Activated CD4-positive, alpha-beta T cell treated with anti-CD3 and anti-CD28 coated beads, Interleukin-2, amount 10 ng/mL, durations not matched to agents 24 days and 14 days (primary cell): ENCODE data around the gene RAD51B. TPM values are rescaled to one million over a fixed set of nuclear protein-coding genes. Genes with fewer than 3 reads are reported as not detected.
"Not testable (repeated sequence)": the region's sequence is repeated elsewhere in the genome, so short reads cannot be mapped to it uniquely, and the experiment has no call there.

Source experiments
- DNase-seq: peaks from one replicate; pipeline ENCODE4 v3.0.0; 2022
- H3K27ac Mint-ChIP-seq: one replicate; pipeline ENCODE4 v1.8.0; 2022; ENCODE audit warnings: mild to moderate bottlenecking, mixed read lengths
- H3K27me3 Mint-ChIP-seq: one replicate; pipeline ENCODE4 v1.8.0; 2022; ENCODE audit warnings: mixed read lengths
- H3K36me3 Mint-ChIP-seq: one replicate; pipeline ENCODE4 v1.8.0; 2022; ENCODE audit warnings: low read depth, mild to moderate bottlenecking, mixed read lengths
- H3K4me1 Mint-ChIP-seq: one replicate; pipeline ENCODE4 v1.8.0; 2021; ENCODE audit warnings: mixed read lengths
- H3K4me3 Mint-ChIP-seq: one replicate; pipeline ENCODE4 v1.8.0; 2022; ENCODE audit warnings: mild to moderate bottlenecking, moderate library complexity, mixed read lengths
- H3K9me3 Mint-ChIP-seq: one replicate; pipeline ENCODE4 v1.8.0; 2021; ENCODE audit warnings: mixed read lengths
- intact Hi-C: fragments of 100-400 bp; cut with micrococcal nuclease; formaldehyde crosslinking; loops from one replicate; pipeline ENCODE4 v1.15.1; 2023
- total RNA-seq: library from RNA; stranded (reverse); gene quantifications from 2 replicates; pipeline ENCODE4 v1.2.3, GENCODE V29; 2022

RAD51B gene
- total RNA-seq, 1 donor from 2014 or later: 29.3 TPM

DNA sequence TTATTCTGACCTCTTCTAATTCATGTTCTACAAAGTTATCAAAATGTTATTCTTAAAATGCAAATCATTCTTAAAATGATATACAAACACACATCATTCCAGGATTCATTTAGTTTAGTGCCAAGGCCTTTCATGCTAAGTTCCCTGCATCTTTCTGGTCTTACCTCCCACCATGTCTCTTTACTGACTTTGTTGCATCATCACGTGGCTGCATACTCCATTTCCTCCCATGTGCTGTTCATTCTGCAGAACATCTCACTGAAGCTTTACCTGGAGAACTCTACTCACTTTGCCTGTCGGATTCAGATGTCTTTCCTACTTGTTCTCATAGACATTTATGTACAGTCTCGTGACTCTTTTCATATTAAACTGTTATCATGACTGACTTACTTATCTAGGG is 278.1 kb downstream of the RAD51B start:
- no peak for DNase-seq
- Mint-ChIP-seq H3K27me3 (no peaks in the 10 kb centered on the region), H3K9me3 (peaks cover 23% of the 10 kb centered on the region), H3K36me3 (peaks cover 11% of the 10 kb centered on the region), H3K4me3 (no peak overlapping the region), H3K4me1 (no peaks in the 10 kb centered on the region), H3K27ac (no peak overlapping the region)
- intact Hi-C loops: no loop called here

DNA sequence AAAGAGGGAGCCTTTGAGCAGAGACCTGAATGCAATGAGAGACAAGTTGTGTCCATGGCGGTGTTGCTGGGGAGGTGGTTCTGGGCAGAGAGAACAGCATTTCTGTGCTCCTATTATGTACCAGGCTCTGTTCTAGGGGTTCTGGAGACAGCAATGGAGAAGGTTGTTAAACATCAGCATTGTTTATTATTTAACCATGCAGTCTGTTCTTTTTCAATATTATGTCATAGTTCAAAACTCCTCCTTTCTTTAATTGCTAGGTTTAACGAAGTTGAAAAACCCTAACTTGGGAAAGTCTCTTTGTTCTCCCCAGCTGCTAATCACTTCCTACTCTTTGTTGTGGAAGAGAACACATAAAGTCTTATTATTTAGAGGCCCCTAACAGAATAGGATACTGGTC is 279.3 kb downstream of the RAD51B start:
- Mint-ChIP-seq H3K27ac (no peak overlapping the region), H3K27me3 (no peaks in the 10 kb centered on the region), H3K9me3 (peaks cover 22% of the 10 kb centered on the region), H3K36me3 (peaks cover 11% of the 10 kb centered on the region), H3K4me1 (no peaks in the 10 kb centered on the region), H3K4me3 (no peak overlapping the region)
- DNase-seq: no peak
- intact Hi-C loops: no loop called here

DNA sequence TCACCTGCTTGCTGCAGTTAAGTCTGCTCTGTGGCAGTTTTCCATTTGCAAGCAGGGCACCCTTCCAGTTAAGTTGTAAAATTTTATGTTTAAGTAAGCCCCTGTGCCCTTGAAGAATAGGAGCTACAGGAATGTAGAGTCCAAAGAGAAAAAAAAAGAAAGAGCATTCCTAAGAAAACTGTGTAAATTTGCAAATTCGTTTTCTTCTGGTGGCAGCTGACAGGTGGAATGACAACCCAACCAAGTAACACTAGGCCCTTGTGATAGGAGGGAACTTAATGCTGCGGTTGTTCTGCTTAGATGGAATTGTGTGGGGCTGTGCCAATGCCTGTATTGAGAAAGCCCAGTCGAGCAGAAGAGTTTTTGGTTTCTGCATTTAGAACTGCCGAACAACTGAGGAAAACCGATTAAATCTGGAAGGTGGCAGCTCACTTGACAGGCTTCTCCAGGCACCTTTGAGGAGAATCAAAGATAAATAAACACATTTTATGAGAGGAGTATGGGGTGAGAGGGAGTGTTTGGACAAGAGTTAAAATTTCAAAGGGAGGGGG is 280.0 kb downstream of the RAD51B start:
- H3K4me1 Mint-ChIP-seq: no peaks in the 10 kb centered on the region
- H3K27me3 Mint-ChIP-seq: no peaks in the 10 kb centered on the region
- H3K27ac Mint-ChIP-seq: no peak overlapping the region
- intact Hi-C loops: no loop called here
- H3K36me3 Mint-ChIP-seq: peaks cover 11% of the 10 kb centered on the region
- H3K9me3 Mint-ChIP-seq: peaks cover 24% of the 10 kb centered on the region
- DNase-seq: no peak
- no peak overlapping the region for H3K4me3 Mint-ChIP-seq

DNA sequence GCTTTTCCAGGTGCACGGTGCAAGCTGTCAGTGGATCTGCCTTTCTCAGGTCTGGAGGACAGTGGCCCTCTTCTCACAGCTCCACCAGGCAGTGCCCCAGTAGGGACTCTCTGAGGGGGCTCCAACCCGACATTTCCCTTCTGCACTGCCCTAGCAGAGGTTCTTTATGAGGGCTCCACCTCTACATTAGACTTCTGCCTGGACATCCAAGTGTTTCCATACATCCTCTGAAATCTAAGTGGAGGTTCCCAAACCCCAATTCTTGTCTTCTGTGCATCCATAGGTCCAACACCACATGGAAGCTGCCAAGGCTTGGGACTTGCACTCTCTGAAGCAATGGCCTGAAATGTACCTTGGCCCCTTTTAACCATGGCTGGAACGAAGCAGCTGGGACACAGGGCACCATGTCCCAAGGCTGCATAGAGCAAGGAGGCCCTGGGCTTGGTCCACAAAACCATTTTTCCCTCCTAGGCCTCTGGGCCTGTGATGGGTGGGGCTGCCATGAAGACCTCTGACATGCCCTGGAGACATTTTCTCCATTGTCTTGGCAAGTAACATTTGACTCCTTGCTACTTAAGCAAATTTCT is 282.2 kb downstream of the RAD51B start:
- H3K4me1 Mint-ChIP-seq, DNase-seq, H3K27me3 Mint-ChIP-seq, H3K4me3 Mint-ChIP-seq, intact Hi-C loops, H3K27ac Mint-ChIP-seq: not testable (repeated sequence)
- peaks cover 11% of the 10 kb centered on the region for H3K36me3 Mint-ChIP-seq
- peaks cover 20% of the 10 kb centered on the region for H3K9me3 Mint-ChIP-seq

DNA sequence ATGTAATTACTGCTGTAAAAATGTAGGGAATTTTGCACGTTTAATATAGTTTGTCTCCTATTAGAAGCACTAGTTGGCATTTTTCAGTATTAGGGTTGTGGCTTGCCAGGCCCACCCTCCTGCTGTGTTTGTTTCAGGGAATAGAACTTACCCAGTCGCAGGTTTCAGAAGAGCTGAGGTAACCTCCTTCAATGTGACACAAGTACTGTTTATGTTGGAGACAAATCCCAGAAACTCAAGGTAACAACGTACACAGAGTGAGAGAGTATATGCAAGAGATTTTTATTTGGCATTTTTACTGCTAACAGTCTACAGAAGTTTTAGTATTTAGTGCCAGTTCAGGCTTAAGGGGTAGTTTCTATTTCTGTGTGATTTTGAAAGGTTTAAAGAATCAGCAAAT is 284.3 kb downstream of the RAD51B start:
- Mint-ChIP-seq H3K27ac (no peak overlapping the region), H3K4me1 (no peaks in the 10 kb centered on the region), H3K27me3 (no peaks in the 10 kb centered on the region), H3K4me3 (no peak overlapping the region), H3K9me3 (peaks cover 24% of the 10 kb centered on the region), H3K36me3 (peaks cover 11% of the 10 kb centered on the region)
- no peak for DNase-seq
- intact Hi-C loops: no loop called here

DNA sequence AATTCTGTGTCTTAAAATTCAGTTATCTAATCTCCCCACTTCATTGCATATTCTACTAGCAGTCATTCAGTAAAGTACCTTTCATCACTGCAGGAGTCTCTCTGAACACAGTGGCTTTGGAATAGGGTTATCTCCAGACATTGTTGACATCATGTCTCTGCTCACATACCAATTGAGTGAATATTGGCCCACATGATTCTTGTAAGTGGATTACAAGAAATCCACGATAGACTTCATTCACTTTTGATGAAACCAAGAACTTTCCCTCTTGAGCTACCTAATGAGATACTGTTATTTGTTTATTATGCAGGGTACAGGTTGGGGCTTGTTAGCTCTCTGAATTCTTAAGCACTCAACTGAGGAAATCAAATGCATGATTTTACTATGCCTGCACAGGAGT is 284.9 kb downstream of the RAD51B start:
- intact Hi-C loops: no loop called here
- H3K4me3 Mint-ChIP-seq: no peak overlapping the region
- no peaks in the 10 kb centered on the region for H3K27me3 Mint-ChIP-seq
- H3K27ac Mint-ChIP-seq: no peak overlapping the region
- no peaks in the 10 kb centered on the region for H3K4me1 Mint-ChIP-seq
- peaks cover 11% of the 10 kb centered on the region for H3K36me3 Mint-ChIP-seq
- H3K9me3 Mint-ChIP-seq: peaks cover 24% of the 10 kb centered on the region
- no peak for DNase-seq

DNA sequence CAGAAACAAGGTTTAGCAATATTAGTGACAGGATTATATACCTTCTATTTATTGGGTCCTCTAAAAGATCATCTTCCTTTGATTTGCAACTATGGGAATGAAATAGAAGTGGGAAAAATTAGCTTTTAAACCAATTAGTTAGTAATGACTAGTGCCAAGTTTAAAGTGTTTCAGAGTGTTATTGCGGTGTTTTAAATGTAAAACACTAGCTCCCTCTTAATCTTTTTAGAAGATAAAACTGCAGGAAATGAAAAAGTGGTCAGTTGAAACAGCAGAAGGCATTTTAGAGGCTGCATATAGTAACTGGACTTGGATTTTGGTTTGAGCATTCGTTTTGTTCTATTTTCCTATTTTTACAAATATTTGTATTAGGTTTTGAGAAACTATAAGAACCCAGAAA is 286.2 kb downstream of the RAD51B start:
- peaks cover 5% of the 10 kb centered on the region for H3K36me3 Mint-ChIP-seq
- intact Hi-C loops: no loop called here
- no peak overlapping the region for H3K4me3 Mint-ChIP-seq
- H3K27ac Mint-ChIP-seq: no peak overlapping the region
- peaks cover 16% of the 10 kb centered on the region for H3K9me3 Mint-ChIP-seq
- no peak for DNase-seq
- H3K4me1 Mint-ChIP-seq: no peaks in the 10 kb centered on the region
- no peaks in the 10 kb centered on the region for H3K27me3 Mint-ChIP-seq

DNA sequence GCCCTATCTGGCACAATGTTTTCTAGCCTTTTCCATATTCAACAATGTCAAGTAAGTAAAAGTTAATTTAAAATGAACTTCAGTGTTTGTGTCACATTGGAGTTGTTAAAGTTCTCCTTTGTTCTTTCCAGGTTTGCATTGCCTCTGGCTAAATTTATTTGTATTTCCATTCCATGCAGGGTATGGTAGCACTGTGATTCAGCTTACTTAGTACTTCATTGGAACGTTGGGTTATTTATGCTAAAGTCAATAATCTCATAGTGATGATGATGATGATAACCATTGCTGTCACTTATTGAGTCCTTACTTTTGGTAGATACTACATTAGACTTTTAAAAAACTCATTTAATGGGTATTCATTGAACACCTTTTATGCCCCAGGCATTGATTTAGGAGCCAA is 286.9 kb downstream of the RAD51B start:
- H3K36me3 Mint-ChIP-seq: peaks cover 5% of the 10 kb centered on the region
- no peak overlapping the region for H3K27ac Mint-ChIP-seq
- H3K27me3 Mint-ChIP-seq: no peaks in the 10 kb centered on the region
- no peaks in the 10 kb centered on the region for H3K4me1 Mint-ChIP-seq
- peaks cover 12% of the 10 kb centered on the region for H3K9me3 Mint-ChIP-seq
- intact Hi-C loops: no loop called here
- no peak overlapping the region for H3K4me3 Mint-ChIP-seq
- no peak for DNase-seq

DNA sequence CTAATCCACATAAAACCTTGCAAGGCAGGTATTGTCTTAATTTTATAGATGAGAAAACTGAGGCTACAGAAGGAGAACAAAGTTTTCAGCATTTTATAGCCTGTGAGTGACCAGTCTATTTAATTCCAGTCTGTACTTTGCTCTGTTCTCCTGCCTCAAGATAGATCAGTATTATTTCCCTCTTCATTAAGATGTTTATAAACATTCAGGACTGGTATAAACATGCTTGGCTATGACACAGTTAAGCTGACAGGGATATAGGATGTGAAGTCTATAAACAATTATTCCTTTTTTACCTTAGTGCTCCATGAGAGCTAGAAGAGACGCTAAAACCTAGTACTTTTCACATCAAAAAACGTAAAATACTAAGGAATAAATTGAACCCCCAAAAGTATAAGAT is 287.3 kb downstream of the RAD51B start:
- H3K4me3 Mint-ChIP-seq: no peak overlapping the region
- H3K27ac Mint-ChIP-seq: no peak overlapping the region
- H3K4me1 Mint-ChIP-seq: no peaks in the 10 kb centered on the region
- no peaks in the 10 kb centered on the region for H3K27me3 Mint-ChIP-seq
- no peak for DNase-seq
- peaks cover 5% of the 10 kb centered on the region for H3K36me3 Mint-ChIP-seq
- intact Hi-C loops: no loop called here
- peaks cover 12% of the 10 kb centered on the region for H3K9me3 Mint-ChIP-seq

DNA sequence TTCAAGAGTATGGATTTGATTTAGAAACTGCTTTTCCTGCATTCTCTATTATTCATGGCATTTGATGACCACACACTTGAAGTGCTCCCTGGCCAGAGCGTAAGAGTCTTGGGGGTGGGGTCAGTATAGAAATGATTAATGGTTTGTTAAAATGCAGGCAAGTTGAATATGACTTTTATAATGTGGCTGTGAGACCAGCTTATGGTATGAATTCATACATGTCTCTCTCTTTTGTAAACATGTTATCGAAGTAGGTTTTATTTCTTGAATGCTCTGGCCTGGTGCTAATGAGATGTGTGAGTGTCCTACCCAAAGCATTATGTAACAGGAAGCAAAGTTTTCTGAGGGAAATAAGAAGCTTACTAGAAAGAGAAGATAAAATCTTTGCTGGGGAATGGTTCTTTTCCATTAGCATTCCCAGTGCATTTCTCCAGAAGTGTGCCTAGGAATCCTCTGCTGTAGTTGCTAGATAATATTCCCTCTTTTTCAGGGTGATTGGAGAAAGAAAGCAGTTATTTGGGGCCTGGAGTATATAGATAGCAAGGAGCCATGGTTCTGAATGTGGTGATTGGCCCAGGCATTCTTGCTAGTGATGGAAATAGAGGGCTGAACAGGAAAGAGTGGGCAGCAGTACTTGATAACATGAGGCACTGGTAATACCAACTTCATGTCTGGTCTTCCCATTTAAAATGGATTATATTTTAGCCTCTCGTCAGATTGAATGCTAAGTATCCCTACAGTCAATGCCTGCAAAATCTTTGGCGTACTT is 289.7 kb downstream of the RAD51B start:
- no peak overlapping the region for H3K4me3 Mint-ChIP-seq
- no peaks in the 10 kb centered on the region for H3K36me3 Mint-ChIP-seq
- intact Hi-C loops: no loop called here
- no peak overlapping the region for H3K27ac Mint-ChIP-seq
- H3K27me3 Mint-ChIP-seq: no peaks in the 10 kb centered on the region
- H3K9me3 Mint-ChIP-seq: peaks cover 3% of the 10 kb centered on the region
- no peaks in the 10 kb centered on the region for H3K4me1 Mint-ChIP-seq
- no peak for DNase-seq

DNA sequence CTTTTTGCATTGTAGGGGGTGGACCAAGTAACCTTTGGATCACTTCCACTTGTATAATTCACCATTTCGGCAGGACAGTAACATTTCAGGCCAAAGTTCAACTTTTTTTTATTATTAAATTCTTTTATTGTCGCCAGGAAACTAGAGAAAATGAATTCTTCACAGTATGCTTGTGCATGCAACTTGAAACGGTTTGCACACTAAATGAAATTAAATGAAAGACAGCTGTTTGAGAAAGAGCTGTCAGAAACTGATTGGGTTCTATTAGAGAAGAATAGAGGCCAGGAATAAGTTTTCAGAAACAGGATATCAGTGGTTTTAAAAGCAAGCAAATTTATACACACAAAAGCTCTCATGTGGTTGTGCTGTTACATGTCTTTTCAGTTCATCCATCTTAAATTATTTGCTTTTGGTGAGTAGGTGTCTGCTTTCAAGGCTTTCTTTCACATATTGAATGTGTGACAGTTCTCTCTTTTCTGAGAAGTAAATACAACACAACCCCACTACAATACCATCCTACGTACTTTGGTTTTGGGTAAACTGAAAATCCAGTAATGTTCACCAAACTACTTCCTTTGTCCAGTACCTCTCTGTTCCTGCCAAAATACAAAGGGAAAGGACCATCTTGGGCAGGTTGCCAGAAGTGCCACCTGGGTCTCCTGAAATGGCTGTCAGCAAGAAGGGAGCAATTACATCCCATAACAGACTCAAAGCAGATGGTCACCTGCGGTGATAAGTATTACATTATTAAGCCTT is 291.7 kb downstream of the RAD51B start:
- Mint-ChIP-seq H3K27me3 (no peaks in the 10 kb centered on the region), H3K4me3 (no peak overlapping the region), H3K36me3 (no peaks in the 10 kb centered on the region), H3K27ac (no peak overlapping the region), H3K4me1 (no peaks in the 10 kb centered on the region), H3K9me3 (peaks cover 3% of the 10 kb centered on the region)
- intact Hi-C loops: no loop called here
- DNase-seq: no peak

DNA sequence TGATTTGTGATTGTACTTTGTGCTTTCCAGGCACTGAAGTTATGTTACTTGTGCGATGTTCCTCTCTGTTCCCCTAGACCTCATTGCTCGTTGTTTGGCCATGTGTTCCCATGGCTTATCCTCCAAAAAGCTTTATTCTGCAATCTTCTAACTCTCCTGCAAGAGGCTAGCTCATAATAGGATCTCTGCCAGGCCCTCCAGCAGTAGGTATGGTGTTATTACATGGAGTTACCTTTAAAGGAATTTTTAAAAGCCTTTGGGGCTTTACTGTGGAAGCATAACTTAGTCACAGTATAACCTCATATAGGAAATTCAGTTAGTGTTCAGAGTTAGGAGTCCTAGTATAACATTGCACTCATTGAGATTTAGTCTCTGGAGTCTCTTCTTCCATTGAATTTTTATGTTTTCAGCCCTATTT is 292.3 kb downstream of the RAD51B start:
- Mint-ChIP-seq H3K27ac (no peak overlapping the region), H3K4me1 (no peaks in the 10 kb centered on the region), H3K27me3 (no peaks in the 10 kb centered on the region), H3K4me3 (no peak overlapping the region), H3K36me3 (no peaks in the 10 kb centered on the region), H3K9me3 (peaks cover 3% of the 10 kb centered on the region)
- intact Hi-C loops: no loop called here
- DNase-seq: no peak

DNA sequence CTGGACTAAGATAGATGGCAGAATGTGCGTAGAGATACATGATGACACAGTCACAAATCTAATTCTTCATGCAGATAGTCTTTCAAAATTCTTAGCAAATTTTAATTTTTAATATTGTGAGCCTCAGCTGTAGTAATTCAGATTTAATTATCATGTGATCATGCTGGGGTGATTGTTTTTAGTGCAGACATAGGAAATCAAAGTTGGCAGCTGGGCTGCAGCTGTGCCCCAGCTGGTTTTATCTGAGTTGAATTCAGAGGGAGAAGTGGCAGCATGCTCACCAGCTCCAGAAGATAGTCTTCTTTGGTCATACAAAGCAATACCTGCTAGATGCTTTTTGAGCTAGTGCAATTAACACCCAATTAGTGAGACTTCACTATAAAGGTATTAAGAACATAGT is 292.9 kb downstream of the RAD51B start:
- Mint-ChIP-seq H3K4me3 (no peak overlapping the region), H3K27ac (no peak overlapping the region), H3K4me1 (no peaks in the 10 kb centered on the region), H3K36me3 (no peaks in the 10 kb centered on the region), H3K9me3 (no peaks in the 10 kb centered on the region), H3K27me3 (no peaks in the 10 kb centered on the region)
- no peak for DNase-seq
- intact Hi-C loops: no loop called here

DNA sequence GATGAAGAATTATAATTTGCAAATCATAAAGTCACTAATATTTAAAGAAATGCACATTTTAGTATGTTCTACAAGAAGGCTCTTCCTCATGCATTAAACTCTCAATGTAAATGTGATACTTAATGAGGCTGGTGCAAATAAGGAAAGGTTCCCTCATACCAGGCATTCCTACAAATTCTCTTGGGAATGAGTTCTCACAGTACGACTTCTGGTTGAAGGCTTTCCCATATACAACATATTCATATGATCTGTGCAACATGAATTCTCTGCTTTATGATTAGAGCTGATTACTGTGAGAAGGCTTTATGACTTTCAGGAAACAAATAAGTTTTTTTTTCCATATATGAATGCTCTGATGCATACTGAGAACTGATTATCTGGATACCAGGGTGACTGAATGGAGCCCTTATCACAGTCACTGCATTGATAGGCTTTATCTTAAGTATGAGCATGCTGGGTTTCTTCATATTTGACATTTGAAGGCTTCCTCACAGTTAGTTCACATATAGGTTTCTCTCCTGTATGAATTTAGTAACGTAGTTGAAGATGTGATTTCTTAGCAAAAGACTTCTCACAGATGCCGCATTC is 293.9 kb downstream of the RAD51B start:
- H3K4me3 Mint-ChIP-seq: no peak overlapping the region
- intact Hi-C loops: no loop called here
- no peak overlapping the region for H3K27ac Mint-ChIP-seq
- DNase-seq: no peak
- no peaks in the 10 kb centered on the region for H3K27me3 Mint-ChIP-seq
- no peaks in the 10 kb centered on the region for H3K9me3 Mint-ChIP-seq
- H3K4me1 Mint-ChIP-seq: no peaks in the 10 kb centered on the region
- no peaks in the 10 kb centered on the region for H3K36me3 Mint-ChIP-seq
